BLaER1 (cell line): ENCODE results near the gene ODAPH.
"Not testable (repeated sequence)": the region's sequence is repeated elsewhere in the genome, so short reads cannot be mapped to it uniquely, and the experiment has no call there.

Experiments
- H3K27ac ChIP-seq: shearing (Covaris generic); formaldehyde crosslinking; 2 replicates; pipeline ENCODE4 v1.8.1; 2022
- H3K27me3 ChIP-seq: shearing (Covaris generic); formaldehyde crosslinking; 2 replicates; pipeline ENCODE4 v1.8.1; 2022
- H3K36me3 ChIP-seq: shearing (Covaris generic); formaldehyde crosslinking; 2 replicates; pipeline ENCODE4 v1.8.1; 2022
- H3K4me1 ChIP-seq: shearing (Covaris generic); formaldehyde crosslinking; 2 replicates; pipeline ENCODE4 v1.8.1; 2022
- H3K4me2 ChIP-seq: shearing (Covaris generic); formaldehyde crosslinking; 2 replicates; pipeline ENCODE4 v1.8.1; 2022
- H3K4me3 ChIP-seq: shearing (Covaris generic); formaldehyde crosslinking; 2 replicates; pipeline ENCODE4 v1.8.1; 2022
- H3K9ac ChIP-seq: shearing (Covaris generic); formaldehyde crosslinking; 2 replicates; pipeline ENCODE4 v1.8.1; 2022
- H3K9me3 ChIP-seq: shearing (Covaris generic); formaldehyde crosslinking; 2 replicates; pipeline ENCODE4 v1.8.1; 2022
- H4K20me1 ChIP-seq: shearing (Covaris generic); formaldehyde crosslinking; 2 replicates; pipeline ENCODE4 v1.8.1; 2022
- Cebpa-rat ChIP-seq: shearing (Covaris generic); IDR thresholded peaks from 2 replicates; pipeline ENCODE4 v1.8.1; 2022

The ODAPH gene

GRCh38 chr4:75555294-75556164, at the start of gene ODAPH:
TSS of gene ODAPH (plus strand) at chr4:75556066. CDS start at chr4:75556083, 17 bp downstream.
- no peak within 1 kb of the TSS for H3K9ac ChIP-seq
- no peaks in the 10 kb centered on the region for H3K36me3 ChIP-seq
- H3K4me3 ChIP-seq = no peak within 1 kb of the TSS
- H3K27me3 ChIP-seq = no peaks in the 10 kb centered on the region
- no peak within 1 kb of the TSS for H3K27ac ChIP-seq
- H3K4me2 ChIP-seq = no peak within 1 kb of the TSS
- no peaks in the 10 kb centered on the region for H3K9me3 ChIP-seq
- H3K4me1 ChIP-seq = no peaks in the 10 kb centered on the region
- TF ChIP-seq Cebpa-rat = no peak
- H4K20me1 ChIP-seq = no peaks in the 10 kb centered on the region

GRCh38 chr4:75509592-75509991, 46.3 kb upstream of the ODAPH start:
- H3K4me2 ChIP-seq, H3K27ac ChIP-seq, H3K9ac ChIP-seq, H3K4me3 ChIP-seq, H3K27me3 ChIP-seq: not testable (repeated sequence)
- peaks cover 35% of the 10 kb centered on the region for H3K36me3 ChIP-seq
- peaks cover 29% of the 10 kb centered on the region for H3K4me1 ChIP-seq
- H4K20me1 ChIP-seq = peaks cover 20% of the 10 kb centered on the region
- H3K9me3 ChIP-seq = peaks cover 11% of the 10 kb centered on the region

GRCh38 chr4:75511841-75512240, 44.0 kb upstream of the ODAPH start:
- H4K20me1 ChIP-seq = peaks cover 13% of the 10 kb centered on the region
- peak overlapping the region; percentile 46; the same call in 1 of the 2 replicates for H3K27ac ChIP-seq
- peaks cover 24% of the 10 kb centered on the region for H3K36me3 ChIP-seq
- peak overlapping the region; percentile 84 for H3K4me2 ChIP-seq
- H3K4me3 ChIP-seq = peak overlapping the region; percentile 77
- H3K27me3 ChIP-seq = no peaks in the 10 kb centered on the region
- no peak overlapping the region for H3K9ac ChIP-seq
- peaks cover 11% of the 10 kb centered on the region for H3K9me3 ChIP-seq
- no peak for TF ChIP-seq Cebpa-rat
- peaks cover 43% of the 10 kb centered on the region for H3K4me1 ChIP-seq

GRCh38 chr4:75512386-75513211, 43.3 kb upstream of the ODAPH start:
- H3K27ac ChIP-seq = peak overlapping the region; percentile 92
- H3K4me1 ChIP-seq = peaks cover 43% of the 10 kb centered on the region
- H3K9ac ChIP-seq = peak overlapping the region; percentile 85; the same call in 1 of the 2 replicates
- no peaks in the 10 kb centered on the region for H3K27me3 ChIP-seq
- peak overlapping the region; percentile 84 for H3K4me2 ChIP-seq
- H3K4me3 ChIP-seq = peak overlapping the region; percentile 77
- peaks cover 11% of the 10 kb centered on the region for H3K9me3 ChIP-seq
- peaks cover 13% of the 10 kb centered on the region for H4K20me1 ChIP-seq
- H3K36me3 ChIP-seq = peaks cover 29% of the 10 kb centered on the region
- TF ChIP-seq Cebpa-rat = no peak

GRCh38 chr4:75513526-75514130, 42.2 kb upstream of the ODAPH start:
- Histone ChIP-seq H3K27ac (peak overlapping the region; percentile 92), H3K4me1 (peaks cover 43% of the 10 kb centered on the region)
- TF ChIP-seq Cebpa-rat = no peak

GRCh38 chr4:75514131-75514948, 41.5 kb upstream of the ODAPH start, which contains the start of the genes RCHY1 and THAP6:
TSS of gene RCHY1 (minus strand) at chr4:75514403. CDS start at chr4:75514286, 117 bp downstream.
TSS of gene THAP6 (plus strand) at chr4:75514473. CDS start at chr4:75515453, 980 bp downstream.
- H3K4me2 ChIP-seq = peak within 1 kb of the TSS; percentile 84
- peaks cover 33% of the 10 kb centered on the region for H3K36me3 ChIP-seq
- peak within 1 kb of the TSS; percentile 85 for H3K9ac ChIP-seq
- peak within 1 kb of the TSS; percentile 92 for H3K27ac ChIP-seq
- H3K4me1 ChIP-seq = peaks cover 43% of the 10 kb centered on the region
- no peak for TF ChIP-seq Cebpa-rat
- peak within 1 kb of the TSS; percentile 77 for H3K4me3 ChIP-seq
- H3K9me3 ChIP-seq = peaks cover 10% of the 10 kb centered on the region
- H3K27me3 ChIP-seq = no peaks in the 10 kb centered on the region
- H4K20me1 ChIP-seq = peaks cover 13% of the 10 kb centered on the region

More at GRCh38 chr4:75513526-75514130, 42.2 kb upstream of the ODAPH start:
- no peaks in the 10 kb centered on the region for H3K27me3 ChIP-seq
- H3K4me2 ChIP-seq = peak overlapping the region; percentile 84
- peaks cover 31% of the 10 kb centered on the region for H3K36me3 ChIP-seq
- H3K9ac ChIP-seq = peak overlapping the region; percentile 85
- peak overlapping the region; percentile 77 for H3K4me3 ChIP-seq
- peaks cover 11% of the 10 kb centered on the region for H3K9me3 ChIP-seq
- peaks cover 13% of the 10 kb centered on the region for H4K20me1 ChIP-seq

GRCh38 chr4:75514949-75515612, 40.8 kb upstream of the ODAPH start:
- H3K36me3 ChIP-seq = peaks cover 25% of the 10 kb centered on the region
- peak overlapping the region; percentile 83 for H3K4me2 ChIP-seq
- TF ChIP-seq Cebpa-rat = no peak
- H3K27me3 ChIP-seq = no peaks in the 10 kb centered on the region
- H3K27ac ChIP-seq = peak overlapping the region; percentile 92
- H3K9me3 ChIP-seq = peaks cover 3% of the 10 kb centered on the region
- peaks cover 43% of the 10 kb centered on the region for H3K4me1 ChIP-seq
- peak overlapping the region; percentile 85 for H3K9ac ChIP-seq
- peaks cover 13% of the 10 kb centered on the region for H4K20me1 ChIP-seq
- H3K4me3 ChIP-seq = peak overlapping the region; percentile 77

GRCh38 chr4:75516144-75516543, 39.7 kb upstream of the ODAPH start:
- H3K27ac ChIP-seq = no peak overlapping the region
- H3K4me2 ChIP-seq = peak overlapping the region; percentile 83; the same call in 1 of the 2 replicates
- TF ChIP-seq Cebpa-rat = no peak
- H3K36me3 ChIP-seq = peaks cover 22% of the 10 kb centered on the region
- H3K27me3 ChIP-seq = no peaks in the 10 kb centered on the region
- peaks cover 39% of the 10 kb centered on the region for H3K4me1 ChIP-seq
- H3K9me3 ChIP-seq = no peaks in the 10 kb centered on the region
- H3K9ac ChIP-seq = no peak overlapping the region
- peaks cover 12% of the 10 kb centered on the region for H4K20me1 ChIP-seq
- H3K4me3 ChIP-seq = no peak overlapping the region

- H3K4me3 ChIP-seq, H4K20me1 ChIP-seq, H3K9ac ChIP-seq, H3K4me2 ChIP-seq, H3K9me3 ChIP-seq, H3K27me3 ChIP-seq, H3K27ac ChIP-seq: not testable (repeated sequence)
- peaks cover 43% of the 10 kb centered on the region for H3K36me3 ChIP-seq
- H3K4me1 ChIP-seq = peaks cover 14% of the 10 kb centered on the region
These were observed 36.4 kb upstream of the ODAPH start for GRCh38 chr4:75519452-75519851.
